NCI-H345 treated with DMSO at 0.1 percent for 48 hours (cell line): Measurements from ENCODE around the gene FAM168A.

Source experiments
- DNase-seq: peaks from one replicate; lab custom pipeline; 2025; ENCODE audit not compliant: unreplicated experiment; lab: John Stamatoyannopoulos, UW

The FAM168A gene

GRCh38 chr11:73404048-73404447 lies 193.9 kb downstream of the FAM168A start:
- no peak for DNase-seq

GRCh38 chr11:73403541-73403940 lies 194.4 kb downstream of the FAM168A start:
- no peak for DNase-seq

- DNase-seq, result no peak
Measured at GRCh38 chr11:73402834-73403185, 195.1 kb downstream of the FAM168A start.

- no peak for DNase-seq
Measured at GRCh38 chr11:73401924-73402833, 195.7 kb downstream of the FAM168A start.

DNA sequence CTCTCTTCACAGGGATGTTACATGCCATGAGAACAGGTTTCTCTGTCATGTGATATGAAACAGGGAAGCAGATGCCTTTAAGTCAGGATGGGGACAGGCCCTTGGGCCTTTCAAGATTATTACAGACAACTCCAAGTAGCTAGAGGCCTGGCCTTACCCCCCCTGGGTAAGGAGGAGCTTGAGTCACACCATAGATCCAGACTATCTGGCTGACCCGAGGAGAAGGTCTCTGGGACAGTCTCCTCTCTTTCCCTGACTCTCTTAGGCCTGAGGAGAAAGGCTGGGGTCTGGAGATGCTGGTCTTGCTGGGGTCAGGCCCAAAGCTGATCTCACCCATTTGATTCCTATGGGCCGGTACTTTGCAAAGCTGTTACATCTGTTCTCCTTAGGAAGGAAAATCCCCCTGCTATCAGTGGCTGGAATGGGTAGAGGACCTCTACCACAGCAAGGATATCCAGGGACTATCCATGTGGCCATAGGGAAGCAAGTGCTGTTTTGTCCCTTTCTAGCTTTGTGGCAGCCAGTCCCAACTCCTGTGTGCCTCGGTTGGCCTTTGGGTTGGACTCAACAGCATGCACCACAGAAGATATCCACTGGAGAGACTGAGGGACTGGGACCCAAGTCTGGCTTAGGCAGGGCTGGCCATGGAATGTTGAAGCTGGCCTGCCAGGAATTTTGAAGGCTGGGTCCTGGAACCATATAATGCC lies 196.5 kb downstream of the FAM168A start:
- no peak for DNase-seq

DNA sequence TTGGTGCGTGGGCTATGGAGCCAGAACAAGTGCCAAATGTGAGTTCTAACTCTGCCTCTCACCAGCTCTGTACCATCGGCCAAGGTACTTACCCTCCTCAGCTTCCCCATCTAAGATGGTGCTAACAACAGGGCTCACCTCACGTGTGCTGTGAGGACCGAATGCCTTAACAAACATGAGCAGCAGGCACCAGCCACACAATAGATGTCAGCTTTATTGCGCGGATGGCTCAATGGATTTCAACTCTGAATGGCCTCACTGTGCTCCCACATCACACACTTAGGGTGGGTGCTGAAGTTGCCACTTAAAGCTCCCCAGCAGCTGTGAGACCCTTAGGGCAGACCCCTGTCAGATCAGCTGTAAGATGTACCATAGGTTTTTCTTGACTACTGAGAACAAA lies 197.6 kb downstream of the FAM168A start:
- no peak for DNase-seq

DNA sequence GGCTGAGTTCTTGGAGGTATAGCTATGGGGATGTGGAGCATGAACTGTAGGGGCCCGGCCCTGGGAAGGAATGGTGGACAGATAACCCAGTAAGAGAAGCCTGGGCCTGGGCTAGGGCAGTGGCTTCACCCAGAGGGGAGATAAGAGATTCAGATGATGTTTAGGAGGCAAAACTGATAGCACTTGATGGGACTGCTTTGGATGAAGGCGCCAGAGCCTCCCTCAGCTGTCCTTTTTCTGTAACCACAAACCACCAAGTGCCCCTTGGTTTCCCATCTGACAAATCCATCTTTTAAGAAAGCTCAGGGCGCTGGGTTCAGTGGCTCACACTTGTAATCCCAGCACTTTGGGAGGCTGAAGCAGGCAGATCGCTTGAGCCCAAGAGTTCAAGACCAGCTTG lies 198.3 kb downstream of the FAM168A start:
- DNase-seq, result no peak

- no peak for DNase-seq
Measured at GRCh38 chr11:73399159-73399590, 198.7 kb downstream of the FAM168A start.

DNA sequence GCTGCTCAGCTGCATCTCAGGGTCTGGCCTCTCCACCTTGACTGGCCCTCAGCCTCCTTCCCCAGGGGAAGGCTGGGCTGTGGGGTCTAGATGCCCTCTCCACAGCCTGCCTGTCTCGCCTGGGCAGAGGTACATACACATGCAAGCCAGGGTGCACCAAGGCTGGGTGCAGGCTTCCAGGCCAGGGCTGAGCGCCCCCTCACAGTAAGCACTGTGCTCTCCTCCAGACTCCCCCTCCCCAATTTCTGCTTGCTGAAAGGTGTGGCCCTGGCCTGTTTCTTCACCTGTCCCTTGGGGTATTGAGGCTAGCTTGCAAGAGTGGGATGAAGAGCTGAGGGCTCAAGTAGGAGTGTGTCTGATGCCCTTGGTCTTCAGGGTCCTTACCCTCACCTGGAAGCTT lies 199.2 kb downstream of the FAM168A start:
- DNase-seq, result no peak

GRCh38 chr11:73398132-73398526 lies 199.8 kb downstream of the FAM168A start:
- DNase-seq, result no peak

DNA sequence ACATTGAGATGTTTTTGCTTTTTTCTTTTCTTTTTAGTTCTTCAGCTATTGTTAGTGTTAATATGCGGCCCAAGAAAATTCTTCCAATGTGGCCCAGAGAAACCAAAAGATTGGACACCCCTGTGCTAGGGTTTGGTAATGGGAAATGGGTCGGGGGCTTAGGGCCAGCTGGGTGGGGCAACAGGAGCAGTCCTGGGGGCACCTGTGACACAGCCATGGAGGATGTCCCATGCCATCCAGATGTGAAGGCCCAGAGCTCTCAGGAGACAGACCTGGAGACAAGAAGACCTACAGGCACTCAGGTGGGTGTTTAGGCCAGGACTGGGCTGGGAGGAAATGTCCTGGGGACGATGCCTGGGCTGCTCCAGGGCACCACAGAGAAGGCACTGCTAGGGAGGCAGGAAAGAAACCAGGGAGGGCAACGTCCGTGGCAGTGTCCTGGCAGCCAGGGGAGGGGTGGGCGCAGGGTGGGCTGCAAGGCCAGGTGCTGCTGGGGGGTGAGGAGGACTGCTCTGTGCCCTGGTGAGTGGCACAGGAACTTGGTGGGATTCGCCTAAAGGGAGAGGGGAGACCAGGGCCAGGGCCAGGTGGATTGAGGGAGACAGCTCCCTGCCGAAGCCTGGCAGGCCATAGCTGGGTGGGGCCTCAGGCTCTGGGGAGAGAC lies 200.3 kb downstream of the FAM168A start:
- DNase-seq, result no peak

GRCh38 chr11:73396985-73397384 lies 200.9 kb downstream of the FAM168A start:
- DNase-seq, result no peak

- DNase-seq, result no peak
Measured at GRCh38 chr11:73396251-73396930, 201.5 kb downstream of the FAM168A start.

- DNase-seq, result no peak
Measured at GRCh38 chr11:73395297-73396208, 202.4 kb downstream of the FAM168A start.

GRCh38 chr11:73394416-73395296 lies 203.3 kb downstream of the FAM168A start:
- DNase-seq, result no peak

GRCh38 chr11:73393479-73394415 lies 204.2 kb downstream of the FAM168A start:
- DNase-seq, result peak; percentile 26

DNA sequence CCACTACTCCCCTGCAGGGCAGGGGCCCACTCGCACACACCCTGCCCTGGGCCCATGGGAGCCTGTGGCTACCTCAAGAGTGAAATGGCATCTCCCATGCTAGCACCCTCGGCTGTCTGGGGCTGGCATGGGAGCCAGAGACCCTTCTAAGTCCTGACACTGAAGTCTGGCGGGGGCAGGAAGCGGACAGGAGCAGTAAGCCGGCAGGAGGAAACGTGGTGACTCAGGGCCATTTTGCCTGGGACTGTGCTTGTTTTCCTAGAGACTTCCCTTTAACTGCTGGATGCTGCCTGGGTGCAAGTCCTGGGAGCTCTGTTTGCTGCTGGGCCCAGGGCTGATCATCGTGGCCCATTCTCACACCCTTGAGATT lies 204.9 kb downstream of the FAM168A start:
- DNase-seq, result no peak
